Measurements from ENCODE around the gene ZNF787. TPM values are rescaled to one million over a fixed set of nuclear protein-coding genes. Genes with fewer than 3 reads are reported as not detected.
"Not testable (repeated sequence)": the region's sequence is repeated elsewhere in the genome, so short reads cannot be mapped to it uniquely, and the experiment has no call there.

ZNF787 gene
- total RNA-seq, 2 experiments from 2014 or later = 34.7 to 36.7 TPM

GRCh38 chr19:56101746-56102535, 19.2 kb downstream of the ZNF787 start:
- H3K4me3 Mint-ChIP-seq = no peak overlapping the region
- DNase-seq = no peak
- ATAC-seq = no peak
- CTCF ChIA-PET = no interaction called here
- peaks cover 11% of the 10 kb centered on the region for H3K36me3 Mint-ChIP-seq
- peaks cover 15% of the 10 kb centered on the region for H3K4me1 Mint-ChIP-seq
- H3K27me3 Mint-ChIP-seq = no peaks in the 10 kb centered on the region
- H3K27ac Mint-ChIP-seq = no peak overlapping the region
- H3K9me3 Mint-ChIP-seq (ENCODE audit: low read depth) = no peaks in the 10 kb centered on the region

- Mint-ChIP-seq H3K4me1 (peaks cover 9% of the 10 kb centered on the region), H3K27me3 (no peaks in the 10 kb centered on the region), H3K27ac (no peak overlapping the region), H3K4me3 (no peak overlapping the region), H3K9me3 (ENCODE audit: low read depth) (no peaks in the 10 kb centered on the region), H3K36me3 (peaks cover 11% of the 10 kb centered on the region)
- CTCF ChIA-PET = no interaction called here
- DNase-seq = no peak
- no peak for ATAC-seq
Observed at GRCh38 chr19:56101095-56101494, 20.0 kb downstream of the ZNF787 start.

GRCh38 chr19:56099638-56100539, 21.2 kb downstream of the ZNF787 start:
- Mint-ChIP-seq H3K9me3 (ENCODE audit: low read depth) (no peaks in the 10 kb centered on the region), H3K27me3 (no peaks in the 10 kb centered on the region), H3K27ac (no peak overlapping the region), H3K4me1 (peaks cover 3% of the 10 kb centered on the region), H3K4me3 (no peak overlapping the region), H3K36me3 (peaks cover 22% of the 10 kb centered on the region)
- CTCF ChIA-PET = no interaction called here
- ATAC-seq = no peak
- no peak for DNase-seq

- no peak for ATAC-seq
- peaks cover 24% of the 10 kb centered on the region for H3K36me3 Mint-ChIP-seq
- CTCF ChIA-PET = interaction anchor here (1.3 kb wide), 1 partner anchor 18 kb away, joined by 4 read pairs; no protein-coding TSS in a partner anchor
Observed at GRCh38 chr19:56098731-56099568, 22.1 kb downstream of the ZNF787 start.

GRCh38 chr19:56098237-56098636, 22.9 kb downstream of the ZNF787 start:
- ATAC-seq; H3K4me3 Mint-ChIP-seq; DNase-seq; H3K27ac Mint-ChIP-seq; H3K4me1 Mint-ChIP-seq; H3K27me3 Mint-ChIP-seq; H3K9me3 Mint-ChIP-seq (ENCODE audit: low read depth): not testable (repeated sequence)
- H3K36me3 Mint-ChIP-seq = peaks cover 31% of the 10 kb centered on the region
- CTCF ChIA-PET = interaction anchor here (1.3 kb wide), 1 partner anchor 17 kb away, joined by 4 read pairs; no protein-coding TSS in a partner anchor

More at GRCh38 chr19:56098731-56099568, 22.1 kb downstream of the ZNF787 start:
- Mint-ChIP-seq H3K9me3 (ENCODE audit: low read depth) (no peaks in the 10 kb centered on the region), H3K4me1 (no peaks in the 10 kb centered on the region), H3K27ac (no peak overlapping the region), H3K27me3 (no peaks in the 10 kb centered on the region), H3K4me3 (no peak overlapping the region)
- no peak for DNase-seq

- Mint-ChIP-seq H3K36me3 (peaks cover 36% of the 10 kb centered on the region), H3K9me3 (ENCODE audit: low read depth) (peaks cover 9% of the 10 kb centered on the region), H3K4me3 (no peak overlapping the region), H3K27me3 (no peaks in the 10 kb centered on the region), H3K27ac (no peak overlapping the region), H3K4me1 (no peaks in the 10 kb centered on the region)
- ATAC-seq = no peak
- no peak for DNase-seq
- CTCF ChIA-PET = no interaction called here
Observed at GRCh38 chr19:56097776-56098175, 23.3 kb downstream of the ZNF787 start.

GRCh38 chr19:56097306-56097705, 23.8 kb downstream of the ZNF787 start:
- no peak overlapping the region for H3K4me3 Mint-ChIP-seq
- no peak overlapping the region for H3K27ac Mint-ChIP-seq
- H3K4me1 Mint-ChIP-seq = no peaks in the 10 kb centered on the region
- DNase-seq = no peak
- ATAC-seq = no peak
- peaks cover 40% of the 10 kb centered on the region for H3K36me3 Mint-ChIP-seq
- CTCF ChIA-PET = no interaction called here
- no peaks in the 10 kb centered on the region for H3K27me3 Mint-ChIP-seq
- peaks cover 12% of the 10 kb centered on the region for H3K9me3 Mint-ChIP-seq (ENCODE audit: low read depth)

- no peaks in the 10 kb centered on the region for H3K4me1 Mint-ChIP-seq
- H3K36me3 Mint-ChIP-seq = peaks cover 40% of the 10 kb centered on the region
- no peak overlapping the region for H3K4me3 Mint-ChIP-seq
- H3K27ac Mint-ChIP-seq = no peak overlapping the region
- ATAC-seq (no peak), DNase-seq (no peak)
- no peaks in the 10 kb centered on the region for H3K27me3 Mint-ChIP-seq
- CTCF ChIA-PET = no interaction called here
- peaks cover 12% of the 10 kb centered on the region for H3K9me3 Mint-ChIP-seq (ENCODE audit: low read depth)
Observed at GRCh38 chr19:56096665-56097064, 24.4 kb downstream of the ZNF787 start.

- CTCF ChIA-PET = no interaction called here
- ATAC-seq (no peak), DNase-seq (no peak)
- Mint-ChIP-seq H3K4me1 (no peaks in the 10 kb centered on the region), H3K4me3 (no peak overlapping the region), H3K27ac (no peak overlapping the region), H3K9me3 (ENCODE audit: low read depth) (peaks cover 12% of the 10 kb centered on the region), H3K36me3 (peaks cover 45% of the 10 kb centered on the region), H3K27me3 (no peaks in the 10 kb centered on the region)
Observed at GRCh38 chr19:56094449-56094848, 26.6 kb downstream of the ZNF787 start.

- Mint-ChIP-seq H3K27me3 (no peaks in the 10 kb centered on the region), H3K4me3 (no peak overlapping the region), H3K9me3 (ENCODE audit: low read depth) (peaks cover 12% of the 10 kb centered on the region), H3K4me1 (no peaks in the 10 kb centered on the region), H3K36me3 (peaks cover 45% of the 10 kb centered on the region), H3K27ac (no peak overlapping the region)
- DNase-seq (no peak), ATAC-seq (no peak)
- CTCF ChIA-PET = no interaction called here
Observed at GRCh38 chr19:56092685-56093631, 28.1 kb downstream of the ZNF787 start.

GRCh38 chr19:56091751-56092546, 29.1 kb downstream of the ZNF787 start:
- Mint-ChIP-seq H3K4me3 (no peak overlapping the region), H3K27ac (peak overlapping the region; percentile 67), H3K4me1 (no peaks in the 10 kb centered on the region), H3K36me3 (peaks cover 45% of the 10 kb centered on the region), H3K9me3 (ENCODE audit: low read depth) (peaks cover 12% of the 10 kb centered on the region), H3K27me3 (no peaks in the 10 kb centered on the region)
- CTCF ChIA-PET = interaction anchor here (1.0 to 1.6 kb wide), 3 partner anchors 10 to 15 kb away, joined by 3 read pairs; no protein-coding TSS in a partner anchor
- ATAC-seq (peak; percentile 27), DNase-seq (no peak)
